Measurements from ENCODE around the gene PLEKHA6.

DNA sequence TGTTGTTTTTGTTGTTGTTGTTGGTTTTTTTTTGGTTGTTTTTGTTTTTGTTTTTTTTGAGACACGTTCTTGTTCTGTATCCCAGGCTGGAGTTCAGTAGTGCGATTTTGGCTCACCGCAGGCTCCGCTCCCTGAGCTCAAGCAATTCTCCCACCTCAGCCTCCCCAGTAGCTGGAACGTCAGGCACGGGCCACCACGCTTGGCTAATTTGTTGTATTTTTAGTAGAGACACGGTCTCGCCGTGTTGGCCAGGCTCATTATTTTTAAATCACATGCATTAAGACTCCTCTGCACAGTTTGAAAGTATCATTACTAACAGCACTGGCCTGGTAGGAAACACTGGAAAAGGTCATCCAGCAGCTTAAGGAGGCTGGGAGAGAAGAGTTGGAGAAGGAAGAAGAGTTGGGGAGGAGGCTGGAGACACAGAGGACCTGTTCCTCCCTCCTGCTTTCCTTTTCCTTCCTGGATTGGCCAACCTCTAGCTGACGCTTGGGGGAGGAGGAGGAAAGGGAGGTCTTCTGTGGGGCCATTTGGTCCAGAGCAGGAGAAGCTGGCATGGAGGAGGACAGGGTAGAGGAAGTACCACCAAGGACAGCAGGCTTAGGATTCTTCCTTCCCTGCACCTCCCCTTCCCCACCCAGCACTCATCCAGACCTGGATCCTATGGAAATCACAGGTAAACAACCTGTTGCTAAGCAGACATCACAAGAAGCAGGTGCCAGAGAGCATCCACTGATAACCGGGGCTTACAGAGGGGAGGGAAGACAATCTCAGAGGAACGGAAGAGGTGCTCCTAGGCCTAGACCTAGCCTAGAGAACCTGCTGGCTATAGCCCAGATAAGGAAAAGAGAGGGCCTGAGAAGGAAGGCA, 74.1 kb downstream of the PLEKHA6 start:
- TF ChIP-seq EZH2 (IDR thresholded peaks at IDR 0.05; ENCODE audit: low read depth, unreplicated experiment) = no peak
- TF ChIP-seq, protein P1, sequence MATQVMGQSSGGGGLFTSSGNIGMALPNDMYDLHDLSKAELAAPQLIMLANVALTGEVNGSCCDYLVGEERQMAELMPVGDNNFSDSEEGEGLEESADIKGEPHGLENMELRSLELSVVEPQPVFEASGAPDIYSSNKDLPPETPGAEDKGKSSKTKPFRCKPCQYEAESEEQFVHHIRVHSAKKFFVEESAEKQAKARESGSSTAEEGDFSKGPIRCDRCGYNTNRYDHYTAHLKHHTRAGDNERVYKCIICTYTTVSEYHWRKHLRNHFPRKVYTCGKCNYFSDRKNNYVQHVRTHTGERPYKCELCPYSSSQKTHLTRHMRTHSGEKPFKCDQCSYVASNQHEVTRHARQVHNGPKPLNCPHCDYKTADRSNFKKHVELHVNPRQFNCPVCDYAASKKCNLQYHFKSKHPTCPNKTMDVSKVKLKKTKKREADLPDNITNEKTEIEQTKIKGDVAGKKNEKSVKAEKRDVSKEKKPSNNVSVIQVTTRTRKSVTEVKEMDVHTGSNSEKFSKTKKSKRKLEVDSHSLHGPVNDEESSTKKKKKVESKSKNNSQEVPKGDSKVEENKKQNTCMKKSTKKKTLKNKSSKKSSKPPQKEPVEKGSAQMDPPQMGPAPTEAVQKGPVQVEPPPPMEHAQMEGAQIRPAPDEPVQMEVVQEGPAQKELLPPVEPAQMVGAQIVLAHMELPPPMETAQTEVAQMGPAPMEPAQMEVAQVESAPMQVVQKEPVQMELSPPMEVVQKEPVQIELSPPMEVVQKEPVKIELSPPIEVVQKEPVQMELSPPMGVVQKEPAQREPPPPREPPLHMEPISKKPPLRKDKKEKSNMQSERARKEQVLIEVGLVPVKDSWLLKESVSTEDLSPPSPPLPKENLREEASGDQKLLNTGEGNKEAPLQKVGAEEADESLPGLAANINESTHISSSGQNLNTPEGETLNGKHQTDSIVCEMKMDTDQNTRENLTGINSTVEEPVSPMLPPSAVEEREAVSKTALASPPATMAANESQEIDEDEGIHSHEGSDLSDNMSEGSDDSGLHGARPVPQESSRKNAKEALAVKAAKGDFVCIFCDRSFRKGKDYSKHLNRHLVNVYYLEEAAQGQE (IDR thresholded peaks at IDR 0.05; ENCODE audit: unreplicated experiment) = no peak
- TF ChIP-seq, protein P2, sequence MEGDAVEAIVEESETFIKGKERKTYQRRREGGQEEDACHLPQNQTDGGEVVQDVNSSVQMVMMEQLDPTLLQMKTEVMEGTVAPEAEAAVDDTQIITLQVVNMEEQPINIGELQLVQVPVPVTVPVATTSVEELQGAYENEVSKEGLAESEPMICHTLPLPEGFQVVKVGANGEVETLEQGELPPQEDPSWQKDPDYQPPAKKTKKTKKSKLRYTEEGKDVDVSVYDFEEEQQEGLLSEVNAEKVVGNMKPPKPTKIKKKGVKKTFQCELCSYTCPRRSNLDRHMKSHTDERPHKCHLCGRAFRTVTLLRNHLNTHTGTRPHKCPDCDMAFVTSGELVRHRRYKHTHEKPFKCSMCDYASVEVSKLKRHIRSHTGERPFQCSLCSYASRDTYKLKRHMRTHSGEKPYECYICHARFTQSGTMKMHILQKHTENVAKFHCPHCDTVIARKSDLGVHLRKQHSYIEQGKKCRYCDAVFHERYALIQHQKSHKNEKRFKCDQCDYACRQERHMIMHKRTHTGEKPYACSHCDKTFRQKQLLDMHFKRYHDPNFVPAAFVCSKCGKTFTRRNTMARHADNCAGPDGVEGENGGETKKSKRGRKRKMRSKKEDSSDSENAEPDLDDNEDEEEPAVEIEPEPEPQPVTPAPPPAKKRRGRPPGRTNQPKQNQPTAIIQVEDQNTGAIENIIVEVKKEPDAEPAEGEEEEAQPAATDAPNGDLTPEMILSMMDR (conservative IDR thresholded peaks at IDR 0.05; ENCODE audit: low read depth in 2 of 2) = no peak
- no peak for TF ChIP-seq POLR2AphosphoS5 (IDR thresholded peaks at IDR 0.05; ENCODE audit: low read depth)
- TF ChIP-seq EZH2phosphoT487 (IDR thresholded peaks at IDR 0.05; ENCODE audit: unreplicated experiment) = no peak
- TF ChIP-seq STAT1 (IDR thresholded peaks at IDR 0.05; ENCODE audit: unreplicated experiment) = no peak
- no peak for TF ChIP-seq CREB1 (CRISPR knock-in tag; IDR thresholded peaks at IDR 0.05; ENCODE audit: low read depth)
- TF ChIP-seq ZNF114 (CRISPR knock-in tag; IDR thresholded peaks at IDR 0.05) = no peak

All from GM23338 (cell line).